Vagina (tissue), 2 donors: Measurements from ENCODE around the gene POLA1. TPM values are rescaled to one million over a fixed set of nuclear protein-coding genes. Genes with fewer than 3 reads are reported as not detected.

Experiments used
- DNase-seq, 2 donors: peaks; one replicate each; pipeline ENCODE4 v3.0.0-alpha.2; 2017; ENCODE audit errors: extremely low spot score in 2 of 2
- H3K27ac ChIP-seq: fragments of 200-600 bp; sonication (generic); one replicate; pipeline ENCODE4 v1.5.1; 2019
- H3K27me3 ChIP-seq: fragments of 200-600 bp; sonication (generic); one replicate; pipeline ENCODE4 v1.5.1; 2019
- H3K36me3 ChIP-seq, 2 donors: fragments of 200-600 bp; sonication (generic); one replicate each; pipeline ENCODE4 v1.5.1; 2017 to 2019
- H3K4me1 ChIP-seq: fragments of 200-600 bp; sonication (generic); one replicate; pipeline ENCODE4 v1.5.1; 2019
- H3K4me3 ChIP-seq, 2 donors: fragments of 200-600 bp; sonication (generic); 1 replicate in 1 of 2; 2 replicates in 1 of 2; pipeline ENCODE4 v1.5.1; 2016 to 2019
- H3K9me3 ChIP-seq: fragments of 200-600 bp; sonication (generic); one replicate; pipeline ENCODE4 v1.5.1; 2019
- POLR2A ChIP-seq, 2 donors: fragments of 450-650 bp; IDR thresholded peaks; one replicate each; pipeline ENCODE4 v1.6.1; 2017; ENCODE audit warnings: antibody characterized with exemption in 2 of 2, mild to moderate bottlenecking in 2 of 2, moderate library complexity in 2 of 2
- POLR2AphosphoS5 ChIP-seq, 2 donors: sonication (generic); formaldehyde crosslinking; IDR thresholded peaks; one replicate each; pipeline ENCODE4 v1.9.0; 2017; ENCODE audit warnings: antibody characterized with exemption in 2 of 2, mild to moderate bottlenecking in 2 of 2, low read depth in 1 of 2; ENCODE audit not compliant: insufficient read depth in 1 of 2
- intact Hi-C: fragments of 100-400 bp; cut with DNase I; formaldehyde crosslinking; loops from one replicate; pipeline ENCODE4 v1.15.1; 2023
- total RNA-seq: library from RNA; depleted of rRNA; stranded (reverse); fragments of >200 nt; gene quantifications from one replicate; pipeline ENCODE4 v1.2.3, GENCODE V29; 2016
- TF ChIP-seq, protein P1 (sequence below), 3 experiments: fragments of 450-650 bp in 2 of 3; fragments of 200-600 bp in 1 of 3; sonication (generic) in 1 of 3; IDR thresholded peaks; one replicate each; pipeline ENCODE4 v1.5.1; 2017 to 2019; ENCODE audit warnings: antibody characterized with exemption in 3 of 3, mild to moderate bottlenecking in 2 of 3, moderate library complexity in 2 of 3

The POLA1 gene
- total RNA-seq, 1 donor from 2014 or later, result 17.2 TPM

DNA sequence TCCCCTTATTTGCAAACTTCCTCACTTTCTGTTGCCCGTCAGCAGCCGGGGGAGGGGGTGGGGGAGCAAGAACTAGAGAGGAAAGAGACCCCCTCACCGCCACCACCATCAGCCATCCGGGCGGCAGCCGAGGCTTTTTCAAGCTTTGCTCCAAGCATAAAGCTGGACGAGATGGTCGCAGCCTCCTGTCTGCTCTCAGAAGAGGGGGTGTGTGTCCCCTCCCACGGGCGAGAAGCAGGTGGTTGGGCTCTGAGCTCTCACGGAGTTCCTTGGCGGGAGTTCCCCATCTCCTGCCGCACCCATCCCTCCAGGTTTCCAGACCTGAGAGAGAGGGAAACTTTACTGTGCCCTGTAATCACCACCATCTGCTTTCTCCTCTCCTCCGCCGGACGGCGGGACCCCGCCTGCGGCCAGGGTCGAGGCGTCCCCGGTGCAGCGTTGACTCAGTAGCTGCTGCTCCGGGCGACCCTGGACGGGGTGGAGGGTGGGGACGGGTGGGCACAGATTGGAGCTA lies 326.7 kb downstream of the POLA1 start:
- H3K4me3 ChIP-seq, result no peak overlapping the region
- DNase-seq, result no peak
- peaks cover 8% of the 10 kb centered on the region for H3K4me1 ChIP-seq
- no peaks in the 10 kb centered on the region for H3K36me3 ChIP-seq
- no peaks in the 10 kb centered on the region for H3K9me3 ChIP-seq
- TF ChIP-seq, protein P1, sequence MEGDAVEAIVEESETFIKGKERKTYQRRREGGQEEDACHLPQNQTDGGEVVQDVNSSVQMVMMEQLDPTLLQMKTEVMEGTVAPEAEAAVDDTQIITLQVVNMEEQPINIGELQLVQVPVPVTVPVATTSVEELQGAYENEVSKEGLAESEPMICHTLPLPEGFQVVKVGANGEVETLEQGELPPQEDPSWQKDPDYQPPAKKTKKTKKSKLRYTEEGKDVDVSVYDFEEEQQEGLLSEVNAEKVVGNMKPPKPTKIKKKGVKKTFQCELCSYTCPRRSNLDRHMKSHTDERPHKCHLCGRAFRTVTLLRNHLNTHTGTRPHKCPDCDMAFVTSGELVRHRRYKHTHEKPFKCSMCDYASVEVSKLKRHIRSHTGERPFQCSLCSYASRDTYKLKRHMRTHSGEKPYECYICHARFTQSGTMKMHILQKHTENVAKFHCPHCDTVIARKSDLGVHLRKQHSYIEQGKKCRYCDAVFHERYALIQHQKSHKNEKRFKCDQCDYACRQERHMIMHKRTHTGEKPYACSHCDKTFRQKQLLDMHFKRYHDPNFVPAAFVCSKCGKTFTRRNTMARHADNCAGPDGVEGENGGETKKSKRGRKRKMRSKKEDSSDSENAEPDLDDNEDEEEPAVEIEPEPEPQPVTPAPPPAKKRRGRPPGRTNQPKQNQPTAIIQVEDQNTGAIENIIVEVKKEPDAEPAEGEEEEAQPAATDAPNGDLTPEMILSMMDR (IDR thresholded peaks at IDR 0.05), result no peak
- TF ChIP-seq POLR2A (IDR thresholded peaks at IDR 0.05) (no peak), POLR2AphosphoS5 (IDR thresholded peaks at IDR 0.05; ENCODE audit: insufficient read depth in 1 of 2, low read depth in 1 of 2) (no peak)
- peaks cover 16% of the 10 kb centered on the region for H3K27me3 ChIP-seq
- intact Hi-C loops, result no loop called here
- H3K27ac ChIP-seq, result no peak overlapping the region

DNA sequence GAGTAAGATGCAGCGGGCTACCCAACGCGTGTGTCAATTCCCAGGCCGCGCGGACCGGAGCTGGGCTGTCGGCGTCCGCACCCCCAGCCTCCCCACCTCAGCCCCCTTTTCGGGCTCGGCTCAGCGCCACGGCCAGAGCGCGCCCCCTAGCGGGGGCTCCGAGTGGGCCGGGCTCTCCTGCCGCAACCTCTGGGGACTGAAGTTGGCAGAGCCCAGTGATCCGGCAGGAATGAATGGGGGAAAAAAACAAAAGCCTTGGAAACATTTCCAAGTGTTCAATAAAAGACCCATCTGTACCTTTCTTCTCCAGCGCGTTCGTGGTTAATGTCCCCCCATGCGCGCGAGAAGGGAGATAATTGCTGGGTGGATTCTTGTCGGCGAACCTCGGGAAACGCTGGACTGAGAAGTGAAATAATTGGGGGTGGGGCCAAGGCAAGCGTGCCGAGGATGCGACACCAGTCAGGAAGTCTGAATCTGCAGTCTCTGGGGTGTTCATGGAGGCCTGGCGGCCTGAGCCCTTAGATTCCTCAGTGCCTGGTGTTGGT lies 327.3 kb downstream of the POLA1 start:
- Histone ChIP-seq H3K36me3 (no peaks in the 10 kb centered on the region), H3K4me3 (no peak overlapping the region), H3K9me3 (no peaks in the 10 kb centered on the region), H3K27ac (no peak overlapping the region), H3K27me3 (peaks cover 16% of the 10 kb centered on the region), H3K4me1 (peaks cover 8% of the 10 kb centered on the region)
- TF ChIP-seq, protein P1 (IDR thresholded peaks at IDR 0.05), result no peak
- TF ChIP-seq POLR2A (IDR thresholded peaks at IDR 0.05) (no peak), POLR2AphosphoS5 (IDR thresholded peaks at IDR 0.05; ENCODE audit: insufficient read depth in 1 of 2, low read depth in 1 of 2) (no peak)
- intact Hi-C loops, result no loop called here
- DNase-seq, result no peak

DNA sequence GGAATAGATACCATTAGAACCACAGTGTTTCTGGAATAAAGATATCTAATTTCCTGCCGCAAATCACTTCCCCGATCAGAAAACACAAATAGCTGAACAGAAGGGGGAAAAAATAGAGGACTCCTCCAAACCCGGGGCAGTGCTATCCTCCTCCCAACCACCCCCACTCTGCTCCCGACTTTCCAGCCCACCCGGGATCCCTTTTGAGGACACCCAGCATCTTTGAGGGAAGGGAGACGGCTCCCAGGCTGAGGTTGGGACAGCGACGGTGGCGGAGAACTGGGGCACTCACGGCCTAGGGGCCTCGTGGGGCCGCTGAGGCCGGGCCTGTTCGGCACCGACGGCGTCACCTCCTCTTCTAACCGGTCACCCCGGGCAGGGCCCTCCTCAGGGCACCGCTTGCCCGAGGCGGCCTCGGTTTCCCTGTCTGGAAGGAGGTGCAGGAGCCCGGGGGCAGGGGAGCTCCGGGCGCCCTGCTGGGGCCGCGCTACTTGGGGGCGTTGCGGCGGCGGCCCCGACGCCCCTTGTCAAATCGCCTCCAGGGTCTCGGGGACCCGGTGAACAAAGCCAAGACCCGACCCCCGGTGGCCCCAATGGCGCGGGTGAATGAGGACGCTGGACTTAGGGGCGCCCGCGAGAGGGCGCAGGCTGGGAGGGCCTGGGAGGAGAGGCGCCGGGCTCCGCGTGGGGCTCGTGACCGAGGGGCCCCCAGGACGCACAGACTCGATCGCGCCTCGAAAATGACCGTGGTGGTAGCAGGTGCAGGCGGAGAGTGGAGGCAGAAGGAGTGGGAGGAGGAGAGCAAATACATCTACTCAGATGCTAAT lies 329.0 kb downstream of the POLA1 start:
- Histone ChIP-seq H3K9me3 (no peaks in the 10 kb centered on the region), H3K4me3 (no peak overlapping the region), H3K36me3 (no peaks in the 10 kb centered on the region), H3K4me1 (peaks cover 8% of the 10 kb centered on the region), H3K27me3 (peaks cover 16% of the 10 kb centered on the region), H3K27ac (no peak overlapping the region)
- TF ChIP-seq POLR2AphosphoS5 (IDR thresholded peaks at IDR 0.05; ENCODE audit: insufficient read depth in 1 of 2, low read depth in 1 of 2), result no peak
- TF ChIP-seq, protein P1 (IDR thresholded peaks at IDR 0.05), result no peak
- TF ChIP-seq POLR2A (IDR thresholded peaks at IDR 0.05), result no peak
- peak in 1 of 2 donors; percentile 67 for DNase-seq
- intact Hi-C loops, result no loop called here

DNA sequence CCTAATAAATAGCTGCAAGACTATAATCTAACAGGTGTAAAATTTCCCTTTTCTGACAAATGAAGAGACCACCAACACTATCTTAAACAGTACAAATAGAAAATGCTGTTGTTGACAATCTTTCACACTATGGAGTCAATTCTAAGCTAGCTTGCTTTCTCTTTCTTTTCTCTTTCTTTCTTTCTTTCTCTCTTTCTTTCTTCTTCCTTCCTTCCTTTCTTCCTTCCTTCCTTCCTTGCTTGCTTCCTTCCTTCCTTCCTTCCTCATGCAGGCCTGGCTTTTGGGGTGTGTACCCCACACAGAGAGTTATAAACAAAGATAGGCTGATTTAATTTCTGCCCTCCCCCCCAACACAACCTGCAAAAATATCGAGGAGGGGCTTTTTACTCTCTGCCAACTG lies 330.2 kb downstream of the POLA1 start:
- DNase-seq, result no peak
- H3K9me3 ChIP-seq, result no peaks in the 10 kb centered on the region
- peaks cover 16% of the 10 kb centered on the region for H3K27me3 ChIP-seq
- H3K36me3 ChIP-seq, result no peaks in the 10 kb centered on the region
- peaks cover 8% of the 10 kb centered on the region for H3K4me1 ChIP-seq
- H3K4me3 ChIP-seq, result no peak overlapping the region
- intact Hi-C loops, result no loop called here
- no peak overlapping the region for H3K27ac ChIP-seq
- TF ChIP-seq, protein P1 (IDR thresholded peaks at IDR 0.05), result no peak
- TF ChIP-seq POLR2AphosphoS5 (IDR thresholded peaks at IDR 0.05; ENCODE audit: insufficient read depth in 1 of 2, low read depth in 1 of 2) (no peak), POLR2A (IDR thresholded peaks at IDR 0.05) (no peak)

DNA sequence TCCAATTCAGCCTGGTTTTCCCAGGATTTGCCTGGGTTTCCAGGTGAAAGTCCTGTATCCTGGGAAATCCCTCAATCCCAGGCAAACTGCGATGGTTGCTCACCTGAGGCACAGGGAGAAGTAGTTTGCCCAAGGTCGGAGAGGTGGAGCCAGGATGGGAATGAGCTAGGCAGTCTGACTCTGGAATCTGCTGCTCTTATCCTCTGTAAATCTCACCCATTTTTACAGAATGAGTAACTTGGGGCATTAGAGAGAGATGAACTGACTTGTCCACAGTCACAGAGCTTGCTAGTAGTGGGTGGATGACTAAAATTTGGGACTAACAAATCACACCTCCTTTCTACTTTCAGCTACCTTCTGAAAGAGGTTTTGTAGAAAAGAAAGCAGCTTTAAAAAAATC lies 331.9 kb downstream of the POLA1 start:
- Histone ChIP-seq H3K36me3 (no peaks in the 10 kb centered on the region), H3K27ac (no peak overlapping the region), H3K4me1 (peaks cover 3% of the 10 kb centered on the region), H3K4me3 (no peak overlapping the region), H3K27me3 (peaks cover 16% of the 10 kb centered on the region), H3K9me3 (no peaks in the 10 kb centered on the region)
- TF ChIP-seq POLR2A (IDR thresholded peaks at IDR 0.05), result no peak
- intact Hi-C loops, result no loop called here
- no peak for DNase-seq
